Neural progenitor cell (in vitro differentiated cells): ENCODE results near the gene FBP2. TPM values are rescaled to one million over a fixed set of nuclear protein-coding genes. Genes with fewer than 3 reads are reported as not detected.
"Not testable (repeated sequence)": the region's sequence is repeated elsewhere in the genome, so short reads cannot be mapped to it uniquely, and the experiment has no call there.

Experiments used
- DNase-seq: peaks from one replicate; pipeline ENCODE4 v3.0.0-alpha.2; 2016; ENCODE audit warnings: low spot score
- H2AFZ ChIP-seq: fragments of 200-600 bp; sonication (generic); replicated peaks from 2 replicates; pipeline ENCODE4 v1.6.1; 2016; ENCODE audit warnings: antibody characterized with exemption
- H3F3A ChIP-seq: fragments of 200-600 bp; sonication (generic); 2 replicates; pipeline ENCODE4 v1.6.1; 2016; ENCODE audit warnings: antibody characterized with exemption, low read depth
- H3K27ac ChIP-seq: fragments of 200-600 bp; sonication (generic); 2 replicates; pipeline ENCODE4 v1.5.1; 2016; ENCODE audit warnings: mild to moderate bottlenecking
- H3K27me3 ChIP-seq: fragments of 200-600 bp; sonication (generic); 2 replicates; pipeline ENCODE4 v1.6.1; 2016; ENCODE audit warnings: mild to moderate bottlenecking, moderate library complexity
- H3K36me3 ChIP-seq: fragments of 200-600 bp; sonication (generic); 2 replicates; pipeline ENCODE4 v1.5.1; 2016
- H3K4me1 ChIP-seq: fragments of 200-600 bp; sonication (generic); 2 replicates; pipeline ENCODE4 v1.6.1; 2016; ENCODE audit warnings: mixed run types
- H3K4me2 ChIP-seq: fragments of 200-600 bp; sonication (generic); 2 replicates; pipeline ENCODE4 v1.6.1; 2016
- H3K4me3 ChIP-seq: fragments of 200-600 bp; sonication (generic); 2 replicates; pipeline ENCODE4 v1.5.1; 2016
- H3K79me2 ChIP-seq: fragments of 200-600 bp; sonication (generic); 2 replicates; pipeline ENCODE4 v1.6.1; 2016; ENCODE audit warnings: low read depth
- H3K9ac ChIP-seq: fragments of 200-600 bp; sonication (generic); 2 replicates; pipeline ENCODE4 v1.6.1; 2016
- H3K9me3 ChIP-seq: fragments of 200-600 bp; sonication (generic); 2 replicates; pipeline ENCODE4 v1.5.1; 2016; ENCODE audit warnings: low read depth
- H4K20me1 ChIP-seq: fragments of 200-600 bp; sonication (generic); 2 replicates; pipeline ENCODE4 v1.6.1; 2016; ENCODE audit warnings: low read depth
- H3K27ac Mint-ChIP-seq: 3 replicates; pipeline ENCODE4 v1.8.0; 2021; ENCODE audit warnings: mixed read lengths
- H3K27me3 Mint-ChIP-seq: 2 replicates; pipeline ENCODE4 v1.8.0; 2022; ENCODE audit warnings: low read depth, mild to moderate bottlenecking, inconsistent platforms, moderate library complexity, mixed read lengths; ENCODE audit not compliant: insufficient read depth
- H3K36me3 Mint-ChIP-seq: 3 replicates; pipeline ENCODE4 v1.8.0; 2021; ENCODE audit warnings: mixed read lengths
- H3K4me1 Mint-ChIP-seq: 3 replicates; pipeline ENCODE4 v1.8.0; 2021; ENCODE audit warnings: mixed read lengths
- H3K4me3 Mint-ChIP-seq: 3 replicates; pipeline ENCODE4 v1.8.0; 2021; ENCODE audit warnings: mild to moderate bottlenecking, moderate library complexity, mixed read lengths
- H3K9me3 Mint-ChIP-seq: 3 replicates; pipeline ENCODE4 v1.8.0; 2020; ENCODE audit warnings: mixed read lengths
- EZH2 ChIP-seq: fragments of 200-600 bp; sonication (generic); IDR thresholded peaks from 2 replicates; pipeline ENCODE4 v1.6.1; 2017; ENCODE audit warnings: antibody characterized with exemption, mild to moderate bottlenecking, moderate library complexity
- EZH2phosphoT487 ChIP-seq: fragments of 200-600 bp; sonication (generic); IDR thresholded peaks from 2 replicates; pipeline ENCODE4 v1.6.1; 2017; ENCODE audit warnings: antibody characterized with exemption
- total RNA-seq: library from RNA; depleted of rRNA; stranded (reverse); fragments of >200 nt; gene quantifications from 2 replicates; pipeline ENCODE4 v1.2.3, GENCODE V29; 2015; ENCODE audit warnings: low replicate concordance
- TF ChIP-seq, protein P1 (sequence below): fragments of 200-600 bp; sonication (generic); IDR thresholded peaks from 2 replicates; pipeline ENCODE4 v1.5.1; 2017; ENCODE audit warnings: antibody characterized with exemption, mild to moderate bottlenecking

FBP2 gene
- total RNA-seq, 1 donor from 2014 or later: not detected

DNA sequence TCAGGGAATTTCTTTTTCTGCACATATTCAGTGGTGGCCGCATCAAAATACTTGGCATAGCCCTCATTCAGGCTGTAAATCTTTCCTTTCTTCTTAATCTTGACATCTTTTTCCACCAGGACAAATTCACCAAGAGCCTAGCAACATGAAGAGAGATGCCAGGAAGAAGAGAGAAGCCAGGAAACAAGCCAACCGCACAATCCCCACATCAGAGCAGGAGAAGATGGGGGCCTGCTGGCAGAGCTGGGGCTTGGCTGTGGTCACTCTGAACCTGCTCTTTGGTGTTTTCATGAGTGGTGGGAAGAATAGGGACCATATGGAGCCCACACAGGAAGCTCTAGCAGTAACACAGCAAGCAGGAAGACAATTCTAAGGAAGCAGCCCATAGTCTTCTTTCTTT is 26.4 kb downstream of the FBP2 start:
- peaks cover 9% of the 10 kb centered on the region for H3K36me3 Mint-ChIP-seq
- H3K4me3 Mint-ChIP-seq: no peak overlapping the region
- no peaks in the 10 kb centered on the region for H3F3A ChIP-seq

DNA sequence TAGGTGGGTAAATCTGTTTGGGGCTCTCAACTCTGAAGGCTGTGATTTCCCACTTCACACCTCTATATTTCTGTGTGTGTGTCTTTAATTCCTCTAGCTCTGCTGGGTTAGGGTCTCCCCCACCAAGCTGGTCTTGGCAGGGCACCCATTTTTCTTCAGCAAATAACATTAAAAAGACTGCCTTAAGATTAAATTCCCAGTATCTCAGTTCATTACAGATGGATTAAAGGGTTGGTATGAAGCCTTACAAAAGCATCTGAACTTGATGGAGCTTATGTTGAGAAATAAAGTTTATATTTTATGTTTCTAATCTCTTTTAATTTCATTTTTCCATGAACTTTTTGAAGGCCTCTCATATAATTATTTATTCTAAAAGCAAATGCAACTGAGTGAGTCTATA is 27.1 kb downstream of the FBP2 start:
- Mint-ChIP-seq H3K4me1 (no peaks in the 10 kb centered on the region), H3K9me3 (no peaks in the 10 kb centered on the region), H3K27me3 (peaks cover 2% of the 10 kb centered on the region), H3K27ac (no peak overlapping the region), H3K36me3 (peaks cover 9% of the 10 kb centered on the region), H3K4me3 (no peak overlapping the region)
- no peaks in the 10 kb centered on the region for H3F3A ChIP-seq
- H3K36me3 ChIP-seq: peaks cover 7% of the 10 kb centered on the region
- H3K4me1 ChIP-seq: no peaks in the 10 kb centered on the region
- no peak overlapping the region for H3K27ac ChIP-seq
- no peak overlapping the region for H3K4me2 ChIP-seq
- H3K79me2 ChIP-seq: no peaks in the 10 kb centered on the region
- no peak overlapping the region for H3K4me3 ChIP-seq
- no peak for TF ChIP-seq EZH2phosphoT487
- no peak for TF ChIP-seq EZH2
- TF ChIP-seq, protein P1, sequence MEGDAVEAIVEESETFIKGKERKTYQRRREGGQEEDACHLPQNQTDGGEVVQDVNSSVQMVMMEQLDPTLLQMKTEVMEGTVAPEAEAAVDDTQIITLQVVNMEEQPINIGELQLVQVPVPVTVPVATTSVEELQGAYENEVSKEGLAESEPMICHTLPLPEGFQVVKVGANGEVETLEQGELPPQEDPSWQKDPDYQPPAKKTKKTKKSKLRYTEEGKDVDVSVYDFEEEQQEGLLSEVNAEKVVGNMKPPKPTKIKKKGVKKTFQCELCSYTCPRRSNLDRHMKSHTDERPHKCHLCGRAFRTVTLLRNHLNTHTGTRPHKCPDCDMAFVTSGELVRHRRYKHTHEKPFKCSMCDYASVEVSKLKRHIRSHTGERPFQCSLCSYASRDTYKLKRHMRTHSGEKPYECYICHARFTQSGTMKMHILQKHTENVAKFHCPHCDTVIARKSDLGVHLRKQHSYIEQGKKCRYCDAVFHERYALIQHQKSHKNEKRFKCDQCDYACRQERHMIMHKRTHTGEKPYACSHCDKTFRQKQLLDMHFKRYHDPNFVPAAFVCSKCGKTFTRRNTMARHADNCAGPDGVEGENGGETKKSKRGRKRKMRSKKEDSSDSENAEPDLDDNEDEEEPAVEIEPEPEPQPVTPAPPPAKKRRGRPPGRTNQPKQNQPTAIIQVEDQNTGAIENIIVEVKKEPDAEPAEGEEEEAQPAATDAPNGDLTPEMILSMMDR: no peak
- no peaks in the 10 kb centered on the region for H4K20me1 ChIP-seq
- H3K27me3 ChIP-seq: no peaks in the 10 kb centered on the region
- H3K9ac ChIP-seq: no peak overlapping the region
- H3K9me3 ChIP-seq: no peaks in the 10 kb centered on the region
- no peak overlapping the region for H2AFZ ChIP-seq
- DNase-seq: no peak

More for the DNA sequence above, 26.4 kb downstream of the FBP2 start:
- Histone ChIP-seq H3K79me2 (no peaks in the 10 kb centered on the region), H3K27ac (no peak overlapping the region), H3K9me3 (no peaks in the 10 kb centered on the region), H3K4me3 (no peak overlapping the region), H3K36me3 (peaks cover 7% of the 10 kb centered on the region), H3K4me1 (no peaks in the 10 kb centered on the region), H3K9ac (no peak overlapping the region), H3K27me3 (no peaks in the 10 kb centered on the region), H2AFZ (no peak overlapping the region), H4K20me1 (no peaks in the 10 kb centered on the region), H3K4me2 (no peak overlapping the region)
- Mint-ChIP-seq H3K27ac (no peak overlapping the region), H3K4me1 (no peaks in the 10 kb centered on the region), H3K9me3 (no peaks in the 10 kb centered on the region), H3K27me3 (peaks cover 5% of the 10 kb centered on the region)
- DNase-seq: no peak
- TF ChIP-seq EZH2phosphoT487 (no peak), EZH2 (no peak)
- TF ChIP-seq, protein P1: no peak

DNA sequence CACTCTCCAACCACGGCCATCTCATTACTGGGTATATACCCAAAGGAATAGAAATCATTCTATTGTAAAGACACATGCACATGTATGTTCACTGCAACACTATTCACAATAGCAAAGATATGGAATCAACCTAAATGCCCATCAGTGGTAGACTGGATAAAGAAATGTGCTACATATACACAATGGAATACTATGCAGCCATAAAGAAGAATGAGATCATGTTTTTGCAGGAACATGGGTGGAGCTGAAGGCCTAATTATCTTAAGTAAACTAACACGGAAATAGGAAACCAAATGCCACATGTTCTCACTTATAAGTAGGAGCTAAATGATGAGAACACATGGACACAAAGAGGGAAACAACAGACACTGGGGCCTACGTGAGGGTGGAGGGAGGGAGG is 29.3 kb downstream of the FBP2 start:
- not testable (repeated sequence) for H3K27ac Mint-ChIP-seq, H3K79me2 ChIP-seq, H4K20me1 ChIP-seq, H3K9me3 ChIP-seq, H3K27ac ChIP-seq, H3K9me3 Mint-ChIP-seq, H2AFZ ChIP-seq, H3K4me2 ChIP-seq, H3K27me3 Mint-ChIP-seq, DNase-seq, H3K4me3 Mint-ChIP-seq, H3F3A ChIP-seq, H3K36me3 ChIP-seq, H3K27me3 ChIP-seq, H3K4me1 Mint-ChIP-seq, H3K4me1 ChIP-seq, H3K4me3 ChIP-seq, H3K9ac ChIP-seq
- H3K36me3 Mint-ChIP-seq: peaks cover 11% of the 10 kb centered on the region

DNA sequence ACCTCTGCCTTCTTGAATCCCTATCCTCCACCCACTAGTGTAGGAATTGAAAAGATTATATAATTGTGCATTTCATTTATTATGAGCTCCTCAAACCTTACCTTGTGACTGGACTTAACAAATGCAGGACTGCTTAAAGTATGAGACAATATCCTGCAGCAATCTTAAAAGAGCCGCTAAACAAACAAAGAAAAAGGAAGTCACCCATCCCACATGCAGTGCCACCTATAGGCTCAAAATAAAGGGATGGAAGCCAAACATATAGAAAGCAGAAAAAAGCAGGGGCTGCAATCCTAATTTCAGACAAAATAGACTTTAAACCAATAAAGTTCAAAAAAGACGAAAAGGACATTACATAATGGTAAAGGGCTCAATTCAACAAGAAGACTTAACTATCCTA is 30.1 kb downstream of the FBP2 start:
- Mint-ChIP-seq H3K9me3 (no peaks in the 10 kb centered on the region), H3K36me3 (peaks cover 11% of the 10 kb centered on the region), H3K4me1 (no peaks in the 10 kb centered on the region), H3K4me3 (no peak overlapping the region), H3K27ac (no peak overlapping the region), H3K27me3 (peaks cover 2% of the 10 kb centered on the region)
- Histone ChIP-seq H3F3A (no peaks in the 10 kb centered on the region), H3K4me1 (no peaks in the 10 kb centered on the region), H4K20me1 (no peaks in the 10 kb centered on the region), H3K9me3 (no peaks in the 10 kb centered on the region), H2AFZ (no peak overlapping the region), H3K27me3 (no peaks in the 10 kb centered on the region), H3K4me3 (no peak overlapping the region), H3K36me3 (peaks cover 7% of the 10 kb centered on the region), H3K4me2 (no peak overlapping the region), H3K79me2 (no peaks in the 10 kb centered on the region), H3K27ac (no peak overlapping the region), H3K9ac (no peak overlapping the region)
- no peak for TF ChIP-seq EZH2
- TF ChIP-seq, protein P1: no peak
- no peak for DNase-seq
